ENCODE results near the gene BCL2.

Gene BCL2

DNA sequence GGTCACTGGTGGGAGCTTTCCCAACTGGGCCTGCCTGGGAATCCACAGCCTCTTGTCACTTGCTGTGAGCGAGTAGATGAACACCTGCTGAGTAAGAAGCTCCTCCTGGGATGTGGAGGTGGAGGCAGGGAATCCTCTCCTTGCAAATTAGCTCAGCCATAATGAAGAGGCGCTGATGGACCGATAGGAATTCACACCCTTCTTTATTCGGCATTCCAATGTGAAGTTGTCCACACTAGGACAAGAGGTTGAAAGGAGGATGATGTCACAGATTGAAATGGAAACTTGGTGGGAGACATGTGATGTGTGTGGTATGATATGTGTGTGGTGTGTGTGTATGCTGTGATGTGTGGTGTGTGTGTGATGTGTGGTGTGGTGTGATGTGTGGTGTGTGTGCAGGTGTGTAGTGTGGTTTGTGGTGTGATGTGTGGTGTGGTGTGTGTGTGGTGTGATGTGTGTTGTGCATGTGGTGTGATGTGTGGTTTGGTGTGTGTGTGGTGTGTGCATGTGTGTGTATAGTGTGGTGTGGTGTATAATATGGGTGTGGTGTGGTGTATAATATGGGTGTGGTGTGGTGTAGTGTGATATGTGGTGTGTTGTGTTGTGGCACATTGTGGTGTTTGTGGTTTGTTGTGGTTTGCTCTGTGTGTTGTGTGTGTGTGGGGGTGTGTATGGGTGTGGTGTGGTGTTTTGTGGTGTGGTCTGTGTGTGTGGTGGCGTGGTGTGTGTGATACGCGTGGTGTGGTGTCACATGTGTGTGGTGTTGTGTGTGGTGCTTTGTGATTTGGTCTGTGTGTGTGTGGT is 216.4 kb downstream of the BCL2 start:
- DNase-seq: no peak

DNA sequence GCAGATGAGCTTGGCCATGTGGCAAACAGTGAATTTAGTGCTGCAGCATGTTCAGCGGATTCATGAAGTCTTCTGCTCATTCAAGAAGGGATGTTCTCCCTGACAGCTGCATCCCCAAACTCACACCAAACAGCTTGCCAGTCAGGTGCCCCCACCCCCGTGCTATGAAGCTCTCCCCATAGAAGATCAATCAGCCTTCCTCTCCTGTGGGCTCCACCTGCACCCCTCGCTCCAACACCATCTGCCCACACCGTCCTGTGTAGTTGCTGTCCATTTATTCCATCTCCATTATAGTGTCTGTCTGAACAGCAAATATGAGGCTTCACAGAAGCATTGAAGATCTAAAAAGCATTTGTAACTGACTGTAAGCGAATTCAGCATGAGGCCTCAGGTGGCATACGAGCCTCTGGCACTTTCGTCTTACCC is 218.9 kb downstream of the BCL2 start:
- DNase-seq: no peak

DNA sequence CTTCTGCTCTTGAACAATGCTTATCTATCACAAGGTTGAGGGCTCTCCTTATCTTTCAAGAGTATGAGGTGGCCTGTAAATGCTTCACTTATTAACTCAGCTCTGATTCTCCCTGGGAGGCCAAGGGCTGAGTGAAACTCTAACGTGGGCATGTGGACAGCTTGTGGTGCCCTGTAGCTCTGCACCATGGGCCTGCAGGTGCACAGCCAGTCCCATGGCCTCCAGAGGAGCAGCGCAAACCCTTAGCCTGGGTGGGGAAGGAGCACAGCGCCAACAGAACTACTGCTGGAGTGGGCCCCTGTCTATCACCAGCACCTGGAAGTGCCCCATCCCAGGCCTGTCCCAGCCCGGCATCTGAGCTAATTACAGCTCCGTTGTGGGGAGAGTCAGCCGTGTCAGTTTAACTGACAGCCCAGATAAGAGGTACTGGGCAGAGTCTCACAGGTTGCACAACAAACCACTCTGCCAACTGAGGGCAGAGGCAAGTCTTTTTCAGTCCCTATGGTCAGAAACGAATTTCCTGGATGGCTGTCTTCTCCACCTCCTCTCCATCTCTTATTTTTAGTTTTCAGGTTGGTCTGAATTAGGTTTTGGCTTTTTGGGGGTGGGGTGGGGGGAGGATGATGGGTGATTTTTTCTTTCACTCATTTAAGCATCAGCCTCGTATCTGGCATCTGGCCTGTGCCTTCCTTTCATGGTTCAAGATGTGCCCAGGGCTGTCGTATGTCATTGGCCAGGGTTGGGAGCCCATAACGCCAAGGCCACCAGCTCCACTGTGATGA is 219.5 kb downstream of the BCL2 start:
- DNase-seq: no peak

DNA sequence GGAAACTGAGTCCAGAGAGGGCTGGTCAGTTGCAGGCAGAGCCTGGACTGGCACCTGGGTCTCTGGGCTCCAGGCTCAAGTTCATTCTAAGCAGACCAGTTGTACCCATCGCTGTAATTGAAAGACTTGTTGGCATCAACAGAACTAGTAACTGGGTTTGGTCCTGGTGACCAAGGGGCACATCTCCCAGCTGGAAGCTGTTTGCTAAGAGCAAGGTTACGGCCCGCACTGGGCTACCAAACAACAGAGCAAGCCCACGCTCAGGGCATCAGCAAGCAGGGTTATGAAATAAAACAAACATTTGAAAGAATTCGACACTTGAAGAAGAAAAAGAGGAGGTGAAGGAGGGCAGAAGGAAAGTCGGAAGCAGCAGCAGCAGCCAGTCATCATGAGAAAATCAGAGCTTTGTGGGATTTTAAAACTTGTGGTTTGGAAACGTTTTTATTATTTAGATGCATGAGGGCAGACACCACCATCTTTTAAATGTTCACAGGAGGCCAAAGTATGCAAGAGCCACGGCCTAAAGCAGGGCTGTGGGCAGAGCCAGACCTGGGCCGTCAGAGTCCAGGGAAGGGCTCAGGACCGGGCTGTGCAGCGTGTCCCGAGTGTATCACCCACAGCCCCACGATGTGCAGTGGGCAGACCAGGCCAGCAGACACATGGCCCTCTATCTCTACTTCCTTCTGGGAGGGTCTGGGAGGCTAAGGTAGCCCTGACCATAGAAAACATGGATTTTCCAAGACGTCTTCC is 220.3 kb downstream of the BCL2 start:
- DNase-seq: no peak

DNA sequence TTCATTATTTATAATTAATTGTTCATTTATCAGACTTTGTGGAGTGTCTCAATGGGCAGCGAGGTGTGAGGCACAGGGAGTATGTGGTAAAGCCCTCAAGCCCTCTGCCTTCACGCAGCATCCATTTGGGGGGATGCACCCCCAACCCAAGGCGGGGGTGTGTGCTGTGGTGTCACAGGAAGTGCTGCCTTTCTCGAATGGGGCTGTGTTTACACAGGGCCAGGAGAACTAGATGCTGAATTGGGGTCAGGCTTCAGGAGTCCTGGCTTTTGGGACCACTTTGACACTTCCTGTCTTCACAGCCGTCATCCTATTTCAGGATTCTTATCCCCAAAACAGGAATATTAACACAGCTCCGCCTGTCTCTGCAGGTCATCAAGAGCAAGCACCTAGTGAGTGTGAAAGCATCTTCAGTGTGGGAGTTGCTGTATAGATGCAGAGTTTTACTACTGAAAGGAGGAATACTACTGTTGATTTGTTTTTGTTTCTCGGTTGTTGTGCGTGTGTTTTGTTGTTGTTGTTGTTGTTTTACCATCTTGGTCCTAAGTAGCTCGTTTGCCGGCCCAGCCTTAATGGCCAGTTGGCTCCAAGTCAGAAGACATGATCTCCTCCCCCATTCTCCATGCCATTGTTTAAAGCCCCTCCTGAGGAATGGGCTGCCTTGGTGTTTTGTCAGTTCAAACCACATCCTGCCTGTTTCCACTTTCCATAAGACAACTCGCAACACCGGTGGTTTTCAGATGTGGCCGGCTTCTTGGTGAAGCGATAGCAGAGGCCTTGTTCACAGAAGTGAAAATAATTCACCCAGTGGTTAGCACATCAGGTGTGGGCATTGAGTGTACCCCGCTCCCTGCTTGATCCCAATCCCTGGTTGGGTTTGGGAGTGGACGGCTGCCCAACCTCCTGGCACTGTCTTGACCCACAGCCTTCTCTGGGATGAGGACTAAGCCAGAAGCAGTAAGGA is 221.3 kb downstream of the BCL2 start:
- no peak for DNase-seq

DNA sequence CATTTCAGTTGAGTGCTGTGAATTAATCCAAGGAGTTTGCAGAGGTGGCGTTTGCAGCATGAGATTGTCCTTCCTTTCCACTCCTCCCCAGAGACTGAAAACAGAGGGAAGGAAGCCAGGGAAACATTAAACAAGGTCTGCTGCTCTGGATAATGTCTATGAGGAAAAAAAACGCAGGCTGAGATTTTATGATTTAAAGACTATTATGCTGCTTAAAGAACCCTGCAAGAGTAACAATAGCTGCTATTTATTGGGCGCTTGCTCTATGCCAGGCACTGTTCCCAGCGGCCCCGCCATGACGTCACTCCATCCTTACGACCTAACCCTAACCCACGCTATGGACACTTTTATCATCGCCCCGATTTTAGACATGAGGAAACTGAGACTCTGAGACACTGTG is 222.4 kb downstream of the BCL2 start:
- no peak for DNase-seq

DNA sequence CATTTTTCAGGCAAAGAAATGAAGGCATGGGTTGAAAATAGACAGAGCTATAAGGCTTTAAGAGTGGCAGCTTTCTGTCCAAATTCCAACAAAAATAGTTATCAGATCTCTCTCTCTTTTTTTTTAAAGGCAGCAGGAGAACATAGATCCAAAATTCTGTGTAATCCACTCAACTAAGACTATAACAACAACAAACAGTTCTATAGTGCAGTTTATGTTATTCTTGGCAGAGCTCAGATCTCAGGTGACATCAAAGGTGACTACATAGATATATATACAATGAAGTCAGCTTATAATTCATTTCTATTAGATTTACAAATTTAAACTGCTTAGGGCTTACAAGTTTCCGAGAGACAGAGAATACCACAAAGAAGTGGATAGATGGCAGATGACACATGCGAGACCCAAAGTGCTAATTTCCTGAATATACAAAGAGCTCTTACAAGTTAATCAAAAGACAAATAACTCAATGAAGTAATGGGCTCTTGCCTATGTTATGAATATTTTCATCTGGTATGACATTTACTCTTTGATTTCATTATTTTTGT is 223.2 kb downstream of the BCL2 start:
- DNase-seq: no peak

DNA sequence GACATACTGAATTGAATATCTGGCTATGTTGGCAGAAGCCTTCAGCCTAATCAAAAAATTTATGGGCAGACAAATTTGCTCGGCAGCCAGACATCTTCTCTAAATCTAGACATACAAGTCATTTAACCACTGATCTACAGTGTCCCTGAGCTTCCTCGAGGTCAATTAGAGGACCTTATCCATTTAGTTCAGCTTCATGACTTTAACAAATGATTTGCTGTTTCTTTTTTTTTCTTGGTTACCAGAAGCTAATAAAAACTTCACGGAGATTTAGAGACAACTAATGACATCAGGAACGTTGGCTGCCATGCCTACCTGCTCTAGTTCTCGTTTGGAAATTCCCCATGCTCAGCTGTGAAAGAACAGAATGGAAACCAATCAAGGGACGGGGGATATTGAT is 223.8 kb downstream of the BCL2 start:
- no peak for DNase-seq

DNA sequence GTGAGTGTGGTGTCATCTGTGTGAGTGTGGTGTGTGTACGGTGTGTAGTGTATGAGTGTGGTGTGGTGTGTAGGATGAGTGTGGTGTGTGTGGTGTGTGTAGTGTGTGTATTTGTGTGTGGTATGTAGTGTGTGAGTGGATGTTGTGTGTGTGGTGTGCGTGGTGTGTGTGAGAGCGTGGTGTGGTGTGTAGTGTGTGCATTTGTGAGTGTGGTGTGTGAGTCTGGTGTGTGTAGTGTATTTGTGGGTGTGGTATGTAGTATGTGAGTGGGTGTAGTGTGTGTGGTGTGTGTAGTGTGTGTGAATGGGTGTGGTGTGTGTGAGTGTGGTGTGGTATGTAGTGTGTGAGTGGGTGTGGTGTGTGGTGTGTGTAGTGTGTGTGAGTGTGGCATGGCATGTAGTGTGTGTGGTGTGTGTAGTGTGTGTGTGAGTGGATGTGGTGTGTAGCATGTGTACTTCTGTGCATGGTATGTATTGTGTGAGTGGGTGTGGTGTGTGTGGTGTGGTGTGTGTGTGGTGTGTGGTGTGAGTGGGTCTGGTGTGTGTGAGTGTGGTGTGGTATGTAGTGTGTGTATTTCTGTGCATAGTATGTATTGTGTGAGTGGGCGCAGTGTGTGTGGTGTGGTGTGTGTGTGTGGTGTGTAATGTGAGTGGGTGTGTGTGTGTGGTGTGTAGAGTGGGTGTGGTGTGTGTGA is 227.8 kb downstream of the BCL2 start:
- no peak for DNase-seq

DNA sequence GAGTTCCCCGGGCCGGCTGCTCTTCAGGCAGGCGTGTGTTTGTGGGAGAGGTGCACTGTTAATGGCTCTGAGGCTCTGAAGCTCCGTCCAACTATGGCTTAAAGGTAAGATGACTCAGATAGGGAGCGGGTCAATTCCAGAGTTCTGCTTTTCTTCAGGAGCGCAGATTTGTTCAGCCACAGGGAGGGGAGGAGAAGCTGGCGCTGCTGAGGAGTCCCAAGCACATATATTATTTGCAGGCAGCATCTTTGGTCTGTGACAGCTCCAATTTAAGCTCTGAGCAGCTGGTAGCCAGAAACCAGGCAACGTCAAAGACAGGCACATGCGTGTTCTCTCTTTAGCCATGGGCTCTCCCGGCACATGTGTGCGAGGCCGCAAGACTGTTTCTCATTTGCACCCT is 229.2 kb downstream of the BCL2 start:
- no peak for DNase-seq

DNA sequence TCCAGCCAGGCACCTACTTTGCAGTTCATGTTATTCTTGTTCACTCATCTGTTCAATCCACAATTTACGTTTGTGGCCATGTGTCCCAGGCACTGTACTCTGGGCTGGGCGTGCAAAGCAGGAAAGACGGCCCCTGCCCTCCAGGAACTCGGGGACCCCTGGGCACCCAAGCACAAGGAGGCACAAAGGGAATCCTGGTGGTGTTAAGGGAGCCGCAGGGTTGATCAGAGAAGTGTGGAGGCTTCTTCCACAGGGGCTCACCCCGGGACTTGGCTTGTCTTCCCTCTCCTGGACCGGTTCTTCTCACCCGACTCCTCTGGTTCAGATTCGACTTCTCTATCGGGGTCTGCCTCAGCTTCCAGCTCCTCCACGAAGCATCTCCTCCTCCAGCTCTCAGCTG is 230.5 kb downstream of the BCL2 start:
- DNase-seq: no peak

DNA sequence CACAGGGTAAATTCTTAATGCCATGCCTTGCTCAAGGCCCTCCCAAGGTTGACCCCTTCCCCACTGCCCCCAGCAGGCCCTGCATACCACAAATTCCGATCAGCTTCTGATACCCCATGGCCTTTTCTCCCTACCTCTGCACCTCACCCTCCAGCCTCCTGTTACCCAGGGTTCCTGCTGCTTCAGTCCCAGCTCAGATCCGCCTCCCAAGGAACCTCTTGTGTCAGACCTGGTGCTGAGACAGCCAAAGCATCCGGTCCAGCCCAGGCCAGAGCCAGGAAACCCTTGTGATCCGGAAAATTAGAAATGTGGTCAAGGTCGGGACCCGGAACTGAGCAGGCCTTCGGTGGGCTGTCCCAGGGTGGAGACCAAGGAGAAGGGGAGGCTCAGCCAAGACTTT is 231.3 kb downstream of the BCL2 start:
- no peak for DNase-seq

DNA sequence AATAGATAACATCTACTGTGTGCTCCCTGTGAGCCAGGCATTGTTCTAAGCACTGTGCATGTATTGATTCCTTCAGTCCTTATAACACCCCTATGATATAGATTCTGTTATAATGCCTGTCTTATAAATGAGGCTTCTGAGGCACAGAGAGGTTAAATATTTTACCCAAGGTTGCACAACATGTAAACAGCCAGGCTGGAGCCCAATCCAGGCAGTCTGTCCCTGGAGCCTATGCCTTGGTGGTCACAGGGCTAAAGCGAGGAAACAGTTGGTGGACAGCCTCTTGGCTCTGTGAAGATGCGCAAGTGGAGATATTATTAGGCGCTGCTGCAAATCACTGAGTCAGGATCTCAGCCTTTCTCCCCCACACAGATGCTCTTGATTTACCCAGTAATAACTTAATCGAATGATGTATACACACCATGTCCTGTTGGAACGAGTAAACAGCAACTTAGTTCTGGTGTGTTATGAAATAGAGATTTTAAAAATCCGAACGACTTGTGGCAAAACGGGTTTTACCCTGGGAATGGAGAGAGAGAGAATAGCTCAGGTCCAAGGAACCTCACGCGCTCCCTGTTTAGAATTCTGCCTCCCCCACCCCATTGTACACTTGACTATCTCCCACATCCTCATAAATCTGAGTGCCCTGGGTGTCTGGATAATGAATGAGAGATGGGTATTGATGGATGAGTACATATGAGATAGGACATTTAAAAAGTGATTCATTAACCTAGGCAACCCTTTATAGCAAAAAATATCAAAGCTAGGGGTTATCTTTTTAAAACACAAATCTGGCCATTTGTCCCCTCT is 231.9 kb downstream of the BCL2 start:
- DNase-seq: no peak

DNA sequence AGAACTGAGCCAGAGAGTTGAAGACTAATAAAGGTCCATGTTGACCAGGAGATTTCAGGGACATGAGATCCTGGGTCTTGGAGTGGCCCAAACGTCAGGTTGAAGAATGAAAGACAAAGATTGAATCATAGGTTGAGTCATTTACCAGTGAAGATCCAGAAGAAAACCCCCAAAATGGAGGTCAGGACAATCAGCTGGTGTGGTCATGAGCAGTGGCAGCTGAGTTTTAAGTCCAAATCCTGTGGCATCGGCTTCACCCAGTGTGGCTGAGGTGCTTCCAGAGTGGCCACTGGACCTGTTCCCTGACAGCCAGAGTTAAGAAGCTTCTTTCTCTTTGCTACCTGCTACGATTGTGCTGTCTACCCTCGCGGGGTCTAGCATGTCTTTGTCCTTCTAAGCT is 234.0 kb downstream of the BCL2 start:
- DNase-seq: no peak

DNA sequence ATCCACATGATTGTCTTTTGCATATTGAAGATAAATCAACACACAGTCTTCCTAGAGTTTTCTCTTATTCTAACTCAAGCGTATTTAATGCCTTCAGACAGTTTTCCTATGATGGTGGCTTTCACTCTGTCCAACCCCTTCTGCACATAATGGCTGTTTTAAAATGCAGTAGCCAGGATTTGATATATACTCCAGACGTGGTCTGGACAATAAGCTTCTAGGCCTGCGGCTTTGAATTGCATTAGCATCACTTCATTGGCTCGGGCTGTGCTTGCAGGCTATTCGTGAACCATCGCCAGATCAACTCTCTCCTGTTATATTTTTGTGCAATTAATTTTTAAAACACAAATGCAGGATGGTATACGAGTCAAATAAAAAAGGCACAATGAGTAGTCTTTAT is 235.3 kb downstream of the BCL2 start:
- DNase-seq: no peak

DNA sequence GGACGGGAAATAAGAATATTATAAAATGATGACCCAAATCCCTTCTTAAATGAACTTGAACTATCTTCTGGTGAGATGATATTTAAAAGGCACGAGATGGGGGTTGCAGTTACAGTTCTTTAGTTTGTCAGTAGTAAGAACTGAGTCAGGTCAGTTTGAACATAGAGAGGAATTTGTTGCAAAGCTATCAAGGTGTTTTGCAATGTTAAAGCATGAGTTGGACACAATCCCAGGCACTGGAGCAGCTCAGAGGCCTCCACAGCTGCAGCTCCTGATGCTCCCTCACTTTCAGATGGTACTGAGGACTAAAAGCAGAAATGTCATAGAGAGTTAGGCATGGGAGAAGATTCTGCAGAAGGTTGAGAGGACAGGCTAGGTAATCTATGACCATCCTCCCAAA is 236.0 kb downstream of the BCL2 start:
- DNase-seq: no peak

DNA sequence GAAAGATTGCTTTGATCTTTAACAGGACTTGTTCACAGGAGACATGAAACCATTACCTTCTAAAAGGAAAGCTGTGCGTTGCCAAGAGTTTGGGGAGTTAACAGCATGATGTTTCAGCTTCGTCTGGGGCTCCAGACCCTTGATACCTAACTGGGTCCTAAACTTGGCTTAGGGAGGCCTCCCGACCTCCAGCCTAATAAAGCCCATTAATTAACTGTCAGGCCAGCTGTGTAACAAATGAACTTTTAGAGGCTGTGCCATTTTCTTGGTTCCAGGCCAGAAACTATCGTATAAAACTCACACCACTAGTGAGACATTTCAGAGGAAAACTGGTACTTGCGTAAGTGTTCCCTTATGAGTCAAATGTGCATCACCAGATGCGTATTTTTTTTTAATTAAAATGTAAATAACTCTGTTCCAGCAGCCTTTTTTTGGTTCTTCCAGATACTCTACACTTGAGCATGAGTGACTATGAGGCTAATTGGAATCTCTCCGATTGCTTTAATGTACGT is 236.5 kb downstream of the BCL2 start:
- no peak for DNase-seq

DNA sequence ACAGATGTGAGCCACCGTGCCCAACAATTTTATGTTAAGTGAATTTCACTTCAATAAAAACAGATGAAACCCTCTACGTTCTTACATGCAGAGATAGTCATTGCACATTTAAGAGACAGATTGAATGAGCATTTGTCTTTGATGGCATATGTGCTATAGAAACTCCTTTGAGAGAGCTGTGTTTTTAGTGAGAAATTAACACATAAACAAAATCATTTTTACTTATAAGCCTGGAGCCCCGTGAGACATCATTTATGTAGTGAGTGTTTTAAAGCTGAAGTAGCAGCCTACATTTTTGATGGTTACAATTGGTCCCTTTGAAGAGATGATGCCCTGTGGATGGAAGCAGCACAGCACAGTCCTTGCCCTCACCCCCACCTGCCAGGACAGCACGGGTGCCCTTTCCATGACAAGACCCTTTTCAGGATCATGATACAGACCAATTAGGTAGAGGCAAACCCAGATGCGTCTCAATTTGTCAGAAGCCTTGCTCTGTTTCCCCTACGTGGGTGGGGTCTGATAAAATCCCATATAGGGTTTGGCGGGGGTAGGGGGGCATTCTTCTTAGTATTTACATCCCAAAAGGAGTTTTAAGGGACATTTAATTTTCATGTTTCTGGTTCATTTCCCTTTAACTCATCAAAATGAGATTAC is 237.1 kb downstream of the BCL2 start:
- DNase-seq: no peak

DNA sequence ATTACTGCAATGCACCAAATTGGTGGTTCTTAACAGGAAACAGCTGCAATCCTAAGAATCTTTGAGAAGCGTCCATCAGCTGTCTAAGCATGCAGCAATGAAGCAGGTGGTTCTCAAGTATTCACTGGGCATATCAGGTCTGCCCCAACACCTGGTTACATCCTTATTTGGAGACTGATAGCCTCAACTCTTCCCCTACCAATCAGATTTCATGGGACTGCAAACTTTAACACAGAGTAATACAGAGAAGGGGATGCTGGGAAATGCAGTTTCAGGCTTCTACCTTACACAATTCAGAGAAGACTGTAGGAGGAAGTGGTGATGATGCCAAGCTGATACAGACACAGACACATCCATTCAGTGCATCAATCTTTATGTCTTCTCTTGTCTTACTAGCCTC is 240.5 kb downstream of the BCL2 start:
- no peak for DNase-seq

DNA sequence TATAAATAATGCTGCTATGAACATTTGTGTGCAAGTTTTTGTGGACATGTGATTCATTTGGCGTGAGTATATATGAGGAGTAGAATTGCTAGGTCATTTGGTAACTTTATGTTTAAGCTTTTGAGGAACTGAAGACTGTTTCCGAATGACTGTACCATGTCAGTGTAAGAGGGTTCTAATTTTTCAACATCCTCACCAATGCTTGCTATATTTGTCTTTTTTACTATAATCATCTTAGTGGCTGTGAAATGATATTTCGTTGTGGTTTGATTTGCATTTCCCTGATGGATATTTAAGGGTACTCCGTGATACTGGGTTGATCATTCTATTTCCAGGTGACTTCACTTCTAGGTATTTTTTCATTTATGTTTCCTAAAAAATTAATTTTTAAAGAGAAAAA is 241.1 kb downstream of the BCL2 start:
- DNase-seq: no peak

All from NCI-H187 treated with DMSO at 0.1 percent for 48 hours (cell line).